ENCODE data around the gene RHOBTB1. TPM values are rescaled to one million over a fixed set of nuclear protein-coding genes. Genes with fewer than 3 reads are reported as not detected.
A peak's percentile ranks its signal among the peaks of the same experiment; 100 is the strongest.

The RHOBTB1 gene
- total RNA-seq, 1 experiment from 2014 or later, result 2.5 TPM

DNA sequence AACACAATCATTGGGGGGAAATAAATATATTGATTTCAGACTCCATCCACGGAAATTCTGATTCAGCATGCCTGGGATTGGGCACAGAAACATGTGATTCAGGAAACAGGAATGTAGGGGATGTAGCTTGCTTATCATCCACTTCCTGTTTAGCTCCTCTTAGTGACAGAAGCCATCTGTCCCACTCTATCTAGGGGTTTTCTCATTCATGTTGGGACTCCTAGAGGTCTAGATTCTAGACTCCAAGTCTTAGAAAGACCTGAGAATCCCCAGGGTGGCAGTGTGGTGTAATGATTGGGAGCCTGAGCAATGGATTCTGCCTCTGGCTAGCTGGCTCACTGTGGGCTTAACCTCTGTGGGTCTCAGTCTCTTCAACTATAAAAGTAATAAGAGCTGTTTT, 97.8 kb downstream of the RHOBTB1 start:
- Histone ChIP-seq H3K14ac (ENCODE audit: insufficient read depth, low read length) (no peak overlapping the region), H2BK15ac (ENCODE audit: low read depth, low read length) (no peak overlapping the region), H2BK12ac (ENCODE audit: insufficient read length, low read depth, low read length) (no peak overlapping the region), H2AK5ac (ENCODE audit: insufficient read length, low read length) (no peak overlapping the region), H4K20me1 (ENCODE audit: control insufficient read depth, insufficient read depth, insufficient read length) (no peaks in the 10 kb centered on the region), H3K27ac (ENCODE audit: insufficient read length, low read depth, low read length) (no peak overlapping the region), H2AFZ (ENCODE audit: low read length) (no peak overlapping the region), H3K79me1 (ENCODE audit: insufficient read depth, low read depth, low read length, poor library complexity, severe bottlenecking) (no peaks in the 10 kb centered on the region), H3K27me3 (ENCODE audit: insufficient read depth, low read length) (no peaks in the 10 kb centered on the region), H3K9ac (ENCODE audit: extremely low read depth, insufficient read length, low read length) (no peak overlapping the region), H2BK120ac (ENCODE audit: low read depth, low read length, poor library complexity, severe bottlenecking) (no peak overlapping the region), H2BK5ac (ENCODE audit: insufficient read length, low read length) (no peak overlapping the region), H3K23me2 (ENCODE audit: insufficient read length, low read depth, low read length, poor library complexity, severe bottlenecking) (no peaks in the 10 kb centered on the region), H3K56ac (ENCODE audit: insufficient read length, low read depth, low read length) (no peak overlapping the region), H3K4me1 (ENCODE audit: insufficient read depth, low read length) (no peaks in the 10 kb centered on the region), H4K5ac (ENCODE audit: insufficient read length, low read depth, low read length) (no peak overlapping the region), H4K8ac (replicated peaks; ENCODE audit: insufficient read length, low read depth, low read length) (no peak overlapping the region), H4K91ac (ENCODE audit: insufficient read length, low read depth, low read length) (no peak overlapping the region), H3K23ac (ENCODE audit: insufficient read length, low read depth, low read length) (no peak overlapping the region), H3K4ac (ENCODE audit: low read depth, low read length) (no peak overlapping the region), H3K9me3 (ENCODE audit: control insufficient read depth, low read depth, low read length) (no peaks in the 10 kb centered on the region), H3K79me2 (ENCODE audit: insufficient read depth, low read length) (no peaks in the 10 kb centered on the region), H3K18ac (ENCODE audit: insufficient read length, low read depth, low read length) (no peak overlapping the region), H2BK20ac (ENCODE audit: low read depth, low read length, poor library complexity, severe bottlenecking) (no peak overlapping the region), H3T11ph (ENCODE audit: low read length) (no peak overlapping the region), H3K4me2 (ENCODE audit: insufficient read depth, insufficient read length, low read length) (no peak overlapping the region)
- WGBS (ENCODE audit: extremely low coverage, insufficient read length, low lambda C conversion rate), result no CpG with 5 or more reads among the region's 1 CpG
- Mint-ChIP-seq H3K27ac (peak overlapping the region in 1 of 3 experiments; percentile 57; a peak in 1 of 7 replicates), H3K27me3 (ENCODE audit: low read depth) (no peaks in the 10 kb centered on the region), H3K9me3 (peaks cover 0 to 4% of the 10 kb centered on the region in 2 experiments; a peak in 2 of 5 replicates), H3K4me1 (peaks cover 2 to 3% of the 10 kb centered on the region in 2 experiments; a peak in 3 of 4 replicates), H3K36me3 (ENCODE audit: insufficient read depth in 1 of 3, low read depth in 3 of 3) (peaks cover 0 to 8% (median 0%) of the 10 kb centered on the region in 3 experiments; a peak in 2 of 7 replicates), H3K4me3 (no peak overlapping the region)
- TF ChIP-seq, protein P1, sequence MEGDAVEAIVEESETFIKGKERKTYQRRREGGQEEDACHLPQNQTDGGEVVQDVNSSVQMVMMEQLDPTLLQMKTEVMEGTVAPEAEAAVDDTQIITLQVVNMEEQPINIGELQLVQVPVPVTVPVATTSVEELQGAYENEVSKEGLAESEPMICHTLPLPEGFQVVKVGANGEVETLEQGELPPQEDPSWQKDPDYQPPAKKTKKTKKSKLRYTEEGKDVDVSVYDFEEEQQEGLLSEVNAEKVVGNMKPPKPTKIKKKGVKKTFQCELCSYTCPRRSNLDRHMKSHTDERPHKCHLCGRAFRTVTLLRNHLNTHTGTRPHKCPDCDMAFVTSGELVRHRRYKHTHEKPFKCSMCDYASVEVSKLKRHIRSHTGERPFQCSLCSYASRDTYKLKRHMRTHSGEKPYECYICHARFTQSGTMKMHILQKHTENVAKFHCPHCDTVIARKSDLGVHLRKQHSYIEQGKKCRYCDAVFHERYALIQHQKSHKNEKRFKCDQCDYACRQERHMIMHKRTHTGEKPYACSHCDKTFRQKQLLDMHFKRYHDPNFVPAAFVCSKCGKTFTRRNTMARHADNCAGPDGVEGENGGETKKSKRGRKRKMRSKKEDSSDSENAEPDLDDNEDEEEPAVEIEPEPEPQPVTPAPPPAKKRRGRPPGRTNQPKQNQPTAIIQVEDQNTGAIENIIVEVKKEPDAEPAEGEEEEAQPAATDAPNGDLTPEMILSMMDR (conservative IDR thresholded peaks at IDR 0.05), result no peak
- no peak for DNase-seq

Measured in H9 (cell line).